A673 (cell line): ENCODE results near the gene TAS2R38.

Experiments used
- EZH2 ChIP-seq: fragments of 200-600 bp; sonication (generic); IDR thresholded peaks from 2 replicates; pipeline ENCODE4 v1.6.1; 2017; ENCODE audit warnings: borderline replicate concordance, low read depth, mild to moderate bottlenecking, mixed read lengths, antibody characterized with exemption, low read length; ENCODE audit not compliant: poor library complexity, severe bottlenecking
- TF ChIP-seq, protein P1 (sequence below): fragments of 300-800, 200-600 bp; sonication (generic); conservative IDR thresholded peaks from 2 replicates; pipeline ENCODE4 v1.5.1; 2017; ENCODE audit warnings: low read depth, mild to moderate bottlenecking, antibody characterized with exemption, low read length, moderate library complexity, mixed read lengths

DNA sequence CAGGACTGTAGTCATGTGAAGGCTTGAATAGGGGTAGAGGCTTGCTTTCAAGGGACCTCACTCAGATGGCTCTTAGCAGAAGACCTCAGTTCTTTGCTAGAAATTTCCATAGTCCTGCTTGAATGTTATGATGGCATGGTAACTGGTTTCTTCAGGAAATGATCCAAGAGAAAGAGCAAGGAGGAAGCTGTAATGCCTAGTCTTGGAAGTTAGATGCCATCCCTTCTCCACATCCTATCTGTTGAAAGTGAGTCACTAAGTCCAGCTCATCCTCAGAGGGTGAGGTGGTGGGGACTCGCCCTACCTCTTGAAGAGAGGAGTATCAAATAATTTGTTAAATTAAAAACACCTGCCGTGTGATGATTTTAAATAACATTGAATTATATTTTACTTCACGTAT, 26.7 kb upstream of the TAS2R38 start:
- TF ChIP-seq, protein P1, sequence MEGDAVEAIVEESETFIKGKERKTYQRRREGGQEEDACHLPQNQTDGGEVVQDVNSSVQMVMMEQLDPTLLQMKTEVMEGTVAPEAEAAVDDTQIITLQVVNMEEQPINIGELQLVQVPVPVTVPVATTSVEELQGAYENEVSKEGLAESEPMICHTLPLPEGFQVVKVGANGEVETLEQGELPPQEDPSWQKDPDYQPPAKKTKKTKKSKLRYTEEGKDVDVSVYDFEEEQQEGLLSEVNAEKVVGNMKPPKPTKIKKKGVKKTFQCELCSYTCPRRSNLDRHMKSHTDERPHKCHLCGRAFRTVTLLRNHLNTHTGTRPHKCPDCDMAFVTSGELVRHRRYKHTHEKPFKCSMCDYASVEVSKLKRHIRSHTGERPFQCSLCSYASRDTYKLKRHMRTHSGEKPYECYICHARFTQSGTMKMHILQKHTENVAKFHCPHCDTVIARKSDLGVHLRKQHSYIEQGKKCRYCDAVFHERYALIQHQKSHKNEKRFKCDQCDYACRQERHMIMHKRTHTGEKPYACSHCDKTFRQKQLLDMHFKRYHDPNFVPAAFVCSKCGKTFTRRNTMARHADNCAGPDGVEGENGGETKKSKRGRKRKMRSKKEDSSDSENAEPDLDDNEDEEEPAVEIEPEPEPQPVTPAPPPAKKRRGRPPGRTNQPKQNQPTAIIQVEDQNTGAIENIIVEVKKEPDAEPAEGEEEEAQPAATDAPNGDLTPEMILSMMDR: no peak
- TF ChIP-seq EZH2: no peak
